Activated T-helper 17 cell treated with anti-CD3 and anti-CD28 coated beads, Interleukin-2, amount 50 U/mL, for 72 hours (primary cell): Measurements from ENCODE around the gene SP100. TPM values are rescaled to one million over a fixed set of nuclear protein-coding genes. Genes with fewer than 3 reads are reported as not detected.
A peak's percentile ranks its signal among the peaks of the same experiment; 100 is the strongest.
"Not testable (repeated sequence)": the region's sequence is repeated elsewhere in the genome, so short reads cannot be mapped to it uniquely, and the experiment has no call there.

Experiments
- ATAC-seq: fragments of 150-1000 bp; cut with Tn5 transposase; replicated peaks from 2 replicates; pipeline ENCODE4 v1.10.0; 2021; ENCODE audit warnings: mild to moderate bottlenecking, moderate library complexity
- H3K27ac Mint-ChIP-seq: one replicate; pipeline ENCODE4 v1.8.0; 2022; ENCODE audit warnings: mixed read lengths
- H3K27me3 Mint-ChIP-seq: one replicate; pipeline ENCODE4 v1.8.0; 2022; ENCODE audit warnings: mixed read lengths
- H3K36me3 Mint-ChIP-seq: one replicate; pipeline ENCODE4 v1.8.0; 2022; ENCODE audit warnings: low read depth, mild to moderate bottlenecking, mixed read lengths
- H3K4me1 Mint-ChIP-seq: one replicate; pipeline ENCODE4 v1.8.0; 2022; ENCODE audit warnings: mixed read lengths
- H3K4me3 Mint-ChIP-seq: one replicate; pipeline ENCODE4 v1.8.0; 2022; ENCODE audit warnings: mild to moderate bottlenecking, mixed read lengths
- H3K9me3 Mint-ChIP-seq: one replicate; pipeline ENCODE4 v1.8.0; 2022; ENCODE audit warnings: mixed read lengths
- total RNA-seq, 2 donors: library from RNA; stranded (reverse); gene quantifications; one replicate each; pipeline ENCODE4 v1.2.3, GENCODE V29; 2022

SP100 gene
- total RNA-seq, 2 donors from 2014 or later: 131 to 175 TPM

DNA sequence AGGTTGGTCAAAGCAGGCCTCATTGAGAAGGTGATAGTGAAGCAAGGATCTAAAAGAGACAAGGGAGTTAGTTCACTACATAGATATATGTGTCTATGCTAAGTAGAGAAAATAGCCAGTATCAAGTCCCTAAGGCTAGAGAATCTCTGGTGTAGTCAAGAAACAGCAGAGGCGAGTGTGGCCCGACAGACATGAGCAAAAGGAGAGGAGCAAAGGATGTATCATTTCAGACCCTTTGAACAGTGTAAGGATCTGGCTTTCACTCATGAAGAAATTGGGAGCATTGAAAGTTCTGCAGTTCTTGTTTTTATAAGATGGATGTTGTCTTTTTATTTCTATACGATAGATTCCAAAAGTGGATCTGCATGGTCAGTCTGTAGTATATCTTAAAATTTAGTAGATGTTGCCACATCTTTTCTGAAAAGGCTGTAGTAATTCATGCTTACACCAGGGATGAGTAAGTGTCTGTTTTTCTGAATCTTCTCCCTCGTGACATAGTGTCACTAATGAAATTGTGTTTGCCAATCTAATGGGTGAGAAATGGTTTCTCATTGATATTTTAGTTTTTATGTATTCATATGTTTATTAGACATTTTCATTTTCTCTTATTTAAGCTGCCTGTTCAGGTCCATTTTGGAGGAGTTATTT, 18.8 kb downstream of the SP100 start:
- Mint-ChIP-seq H3K27me3 (no peaks in the 10 kb centered on the region), H3K27ac (peak overlapping the region; percentile 71), H3K4me1 (peaks cover 42% of the 10 kb centered on the region), H3K4me3 (peak overlapping the region; percentile 40), H3K36me3 (peaks cover 80% of the 10 kb centered on the region), H3K9me3 (peaks cover 4% of the 10 kb centered on the region)
- ATAC-seq: peak; percentile 33

DNA sequence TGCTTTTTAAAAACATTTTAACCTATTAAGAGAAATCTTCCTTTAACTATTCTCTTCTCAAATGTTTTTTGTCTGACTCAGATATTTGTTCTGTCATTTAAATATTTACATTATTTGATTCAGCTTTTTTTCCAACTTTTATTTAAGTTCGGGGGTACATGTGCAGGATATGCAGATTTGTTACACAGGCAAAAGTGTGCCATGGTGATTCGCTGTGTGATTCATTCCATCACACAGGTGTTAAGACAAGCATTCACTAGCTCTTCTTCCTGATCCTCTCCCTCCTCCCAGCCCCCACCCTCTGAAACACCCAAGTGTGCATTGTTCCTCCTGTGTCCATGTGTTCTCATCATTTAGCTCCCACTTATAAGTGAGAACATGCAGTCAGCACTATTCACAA, 19.4 kb downstream of the SP100 start:
- peaks cover 4% of the 10 kb centered on the region for H3K9me3 Mint-ChIP-seq
- peak overlapping the region; percentile 12 for H3K4me3 Mint-ChIP-seq
- peak overlapping the region; percentile 28 for H3K27ac Mint-ChIP-seq
- no peaks in the 10 kb centered on the region for H3K27me3 Mint-ChIP-seq
- ATAC-seq: peak; percentile 52
- peaks cover 43% of the 10 kb centered on the region for H3K4me1 Mint-ChIP-seq
- H3K36me3 Mint-ChIP-seq: peaks cover 76% of the 10 kb centered on the region

DNA sequence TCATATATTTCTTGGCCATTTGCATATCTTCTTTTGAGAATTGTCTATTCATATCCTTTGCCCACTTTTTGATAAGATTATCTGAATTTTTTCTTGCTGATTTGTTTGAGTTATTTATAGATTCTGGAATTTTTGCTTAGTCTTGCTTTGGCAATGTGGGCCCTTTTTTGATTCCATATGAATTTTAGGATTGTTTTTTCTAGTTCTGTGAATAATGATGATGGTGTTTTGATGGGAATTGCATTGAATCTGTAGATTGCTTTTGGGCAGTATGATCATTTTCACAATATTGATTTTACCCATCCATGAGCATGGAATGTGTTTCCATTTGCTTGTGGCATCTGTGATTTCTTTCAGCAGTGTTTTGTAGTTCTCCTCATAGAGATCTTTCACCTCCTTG, 23.1 kb downstream of the SP100 start:
- H3K36me3 Mint-ChIP-seq: peaks cover 75% of the 10 kb centered on the region
- H3K4me1 Mint-ChIP-seq: peaks cover 50% of the 10 kb centered on the region
- H3K27ac Mint-ChIP-seq: peak overlapping the region; percentile 82
- peak overlapping the region; percentile 69 for H3K4me3 Mint-ChIP-seq
- not testable (repeated sequence) for ATAC-seq, H3K27me3 Mint-ChIP-seq, H3K9me3 Mint-ChIP-seq

DNA sequence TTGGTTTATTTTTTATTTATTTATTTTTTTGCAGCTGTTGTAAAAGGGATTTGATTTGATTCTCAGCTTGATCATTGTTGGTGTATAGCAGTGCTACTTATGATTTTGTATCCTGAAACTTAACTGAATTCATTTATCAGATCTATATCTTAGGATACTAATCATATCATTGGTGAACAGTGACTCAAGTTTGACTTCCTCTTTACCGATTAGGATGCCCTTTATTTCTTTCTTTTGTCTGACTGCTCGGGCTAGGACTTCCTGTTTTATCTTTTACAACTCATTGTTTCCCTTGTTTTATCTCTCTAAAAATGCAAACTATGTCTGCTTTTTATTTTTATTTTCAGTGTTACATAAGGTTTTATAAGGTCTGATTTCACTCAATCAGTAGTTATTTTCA, 23.6 kb downstream of the SP100 start:
- peak overlapping the region; percentile 69 for H3K4me3 Mint-ChIP-seq
- H3K27me3 Mint-ChIP-seq: no peaks in the 10 kb centered on the region
- peak overlapping the region; percentile 82 for H3K27ac Mint-ChIP-seq
- peaks cover 4% of the 10 kb centered on the region for H3K9me3 Mint-ChIP-seq
- peaks cover 45% of the 10 kb centered on the region for H3K4me1 Mint-ChIP-seq
- peak; percentile 35 for ATAC-seq
- H3K36me3 Mint-ChIP-seq: peaks cover 75% of the 10 kb centered on the region

DNA sequence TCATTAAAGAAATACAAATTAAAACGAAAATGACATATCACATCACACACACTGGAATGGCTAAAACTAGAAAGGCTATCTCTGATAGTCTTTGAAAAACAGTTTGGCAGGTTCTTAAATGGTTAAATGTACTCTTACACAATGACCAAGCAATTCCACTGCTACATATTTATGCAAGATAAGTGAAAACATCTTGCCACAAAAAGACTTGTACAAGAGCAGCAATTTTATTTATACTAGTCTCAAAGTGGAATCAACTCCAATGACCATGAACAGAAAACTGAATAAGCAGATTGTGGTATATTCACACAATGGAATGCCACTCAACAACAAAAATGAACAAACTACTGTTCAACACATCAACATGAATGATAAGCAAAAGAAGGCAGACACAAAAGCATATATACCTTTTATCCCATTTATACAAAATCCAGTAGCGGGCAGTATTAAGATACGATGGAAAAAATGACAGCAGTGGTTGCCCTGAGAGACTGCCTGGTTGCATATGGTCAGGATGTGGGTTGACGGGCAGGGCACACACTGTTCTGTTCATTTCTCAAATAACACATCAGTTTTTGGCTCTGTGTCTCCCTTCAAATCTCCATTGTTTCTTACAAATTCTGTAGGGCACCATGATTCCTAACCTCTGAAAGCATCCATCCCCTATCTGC, 25.4 kb downstream of the SP100 start:
- peaks cover 2% of the 10 kb centered on the region for H3K9me3 Mint-ChIP-seq
- peaks cover 39% of the 10 kb centered on the region for H3K4me1 Mint-ChIP-seq
- H3K27ac Mint-ChIP-seq: peak overlapping the region; percentile 77
- no peaks in the 10 kb centered on the region for H3K27me3 Mint-ChIP-seq
- ATAC-seq: peak; percentile 90
- peaks cover 77% of the 10 kb centered on the region for H3K36me3 Mint-ChIP-seq
- peak overlapping the region; percentile 66 for H3K4me3 Mint-ChIP-seq

DNA sequence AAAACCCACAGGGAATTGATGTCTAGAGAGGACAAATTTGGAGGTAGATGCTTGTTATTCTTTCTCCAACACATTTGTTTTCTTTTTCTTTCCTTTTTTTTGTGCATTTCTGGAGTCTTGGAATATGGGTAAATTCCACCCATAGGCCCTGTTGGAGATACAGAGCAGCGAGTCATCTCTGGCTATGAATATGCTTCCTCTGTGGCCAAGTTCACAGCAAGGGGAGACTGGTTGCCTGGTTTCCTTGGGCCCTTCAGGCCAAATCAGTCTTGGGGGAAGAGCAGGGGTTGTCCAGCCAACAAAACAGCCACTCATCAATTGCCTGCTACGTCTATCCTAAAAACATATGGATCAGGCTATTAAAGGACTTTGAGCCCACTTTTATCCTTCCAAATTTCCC, 27.5 kb downstream of the SP100 start:
- peaks cover 3% of the 10 kb centered on the region for H3K9me3 Mint-ChIP-seq
- H3K27me3 Mint-ChIP-seq: no peaks in the 10 kb centered on the region
- peak; percentile 52 for ATAC-seq
- H3K36me3 Mint-ChIP-seq: peaks cover 86% of the 10 kb centered on the region
- H3K27ac Mint-ChIP-seq: no peak overlapping the region
- H3K4me1 Mint-ChIP-seq: peaks cover 61% of the 10 kb centered on the region
- peak overlapping the region; percentile 21 for H3K4me3 Mint-ChIP-seq

DNA sequence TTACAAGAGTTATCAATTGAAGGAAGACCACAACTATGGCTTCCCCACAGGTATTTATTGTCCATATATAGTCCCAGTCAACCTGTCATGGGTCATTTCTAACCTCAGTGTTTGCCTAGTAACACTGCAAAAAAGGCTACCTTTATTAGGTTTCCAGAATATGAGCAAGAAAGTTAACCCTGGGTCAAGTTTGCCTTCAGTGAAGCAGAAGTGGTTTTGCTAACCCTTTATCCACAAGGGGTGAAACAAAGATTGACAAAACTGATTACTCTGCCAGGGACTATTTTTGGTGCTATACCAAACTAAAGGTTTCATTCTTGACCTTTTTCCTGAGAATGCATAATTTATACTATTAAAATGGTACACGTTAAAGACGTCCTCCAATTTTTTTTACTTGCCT, 28.8 kb downstream of the SP100 start:
- no peak for ATAC-seq
- Mint-ChIP-seq H3K36me3 (peaks cover 89% of the 10 kb centered on the region), H3K4me3 (no peak overlapping the region), H3K27ac (no peak overlapping the region), H3K27me3 (no peaks in the 10 kb centered on the region), H3K9me3 (peaks cover 3% of the 10 kb centered on the region), H3K4me1 (peaks cover 55% of the 10 kb centered on the region)

DNA sequence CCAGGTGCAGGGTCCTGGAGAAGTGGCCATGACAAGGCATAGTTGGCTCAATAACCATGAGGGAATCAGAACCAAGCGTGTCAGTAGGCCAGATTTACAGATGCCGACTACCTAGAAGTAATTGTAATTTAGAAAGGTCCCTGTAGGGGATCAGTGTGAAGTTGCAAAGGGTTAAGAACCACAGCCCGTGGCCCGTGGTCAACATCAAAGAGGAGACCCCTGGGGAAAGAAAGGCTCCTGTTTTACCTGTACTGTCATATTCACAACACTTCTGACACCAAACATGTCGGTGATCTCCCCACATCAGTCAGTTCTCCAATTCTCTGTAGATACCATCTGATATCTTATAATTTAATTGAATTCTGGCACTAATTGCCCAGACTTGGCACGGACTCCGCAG, 31.0 kb downstream of the SP100 start:
- H3K9me3 Mint-ChIP-seq: peaks cover 3% of the 10 kb centered on the region
- peak overlapping the region; percentile 87 for H3K27ac Mint-ChIP-seq
- peak overlapping the region; percentile 68 for H3K4me3 Mint-ChIP-seq
- no peaks in the 10 kb centered on the region for H3K27me3 Mint-ChIP-seq
- peaks cover 55% of the 10 kb centered on the region for H3K4me1 Mint-ChIP-seq
- ATAC-seq: no peak
- H3K36me3 Mint-ChIP-seq: peaks cover 100% of the 10 kb centered on the region

DNA sequence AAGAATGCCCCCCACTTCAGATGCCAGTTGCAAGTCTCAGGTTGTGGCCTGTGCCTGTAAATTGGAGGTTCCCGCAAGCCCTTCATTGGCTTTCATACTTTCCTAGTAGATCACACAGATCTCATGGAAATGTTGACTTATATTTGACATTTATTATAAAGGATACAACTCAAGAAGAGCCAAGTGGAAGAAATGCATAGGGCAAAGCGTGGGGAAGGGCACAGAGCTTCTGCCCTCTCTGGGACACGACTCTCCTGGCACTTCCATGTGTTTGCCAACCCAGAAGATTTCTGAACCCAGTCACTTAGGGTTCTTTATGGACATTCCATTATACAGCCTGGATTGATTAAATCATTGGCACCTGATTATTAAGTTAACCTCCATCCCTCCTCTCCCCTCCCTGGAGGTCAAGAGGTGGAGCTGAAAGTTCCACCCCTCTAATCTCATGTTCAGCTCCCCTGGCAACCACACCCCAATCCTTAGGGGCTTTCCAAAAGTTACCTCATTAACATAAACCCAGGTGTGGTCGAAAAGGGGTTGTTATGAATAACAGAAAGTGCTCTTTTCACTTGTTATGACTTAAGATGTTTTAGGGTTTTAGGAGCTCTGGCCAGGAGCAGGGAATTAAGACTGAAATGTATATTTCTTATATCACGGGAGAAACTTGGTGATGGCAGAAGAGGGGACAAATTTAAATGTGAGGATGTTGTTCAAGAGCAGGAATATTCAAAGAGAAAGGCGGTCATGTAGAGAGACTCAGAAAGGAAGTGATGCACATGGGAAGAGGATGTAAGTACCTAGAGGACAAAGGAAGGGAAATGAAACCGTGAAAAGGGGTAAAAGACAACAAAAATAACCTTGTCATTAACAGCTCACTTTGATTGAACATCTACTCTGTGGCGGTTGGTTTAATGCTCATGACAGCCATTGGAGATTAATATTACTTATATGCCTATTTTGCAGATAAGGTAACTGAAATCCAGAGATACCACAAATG, 31.8 kb downstream of the SP100 start:
- Mint-ChIP-seq H3K9me3 (peaks cover 3% of the 10 kb centered on the region), H3K4me1 (peaks cover 53% of the 10 kb centered on the region), H3K27ac (peak overlapping the region; percentile 87), H3K36me3 (peaks cover 100% of the 10 kb centered on the region), H3K4me3 (peak overlapping the region; percentile 68), H3K27me3 (no peaks in the 10 kb centered on the region)
- ATAC-seq: peak; percentile 91

DNA sequence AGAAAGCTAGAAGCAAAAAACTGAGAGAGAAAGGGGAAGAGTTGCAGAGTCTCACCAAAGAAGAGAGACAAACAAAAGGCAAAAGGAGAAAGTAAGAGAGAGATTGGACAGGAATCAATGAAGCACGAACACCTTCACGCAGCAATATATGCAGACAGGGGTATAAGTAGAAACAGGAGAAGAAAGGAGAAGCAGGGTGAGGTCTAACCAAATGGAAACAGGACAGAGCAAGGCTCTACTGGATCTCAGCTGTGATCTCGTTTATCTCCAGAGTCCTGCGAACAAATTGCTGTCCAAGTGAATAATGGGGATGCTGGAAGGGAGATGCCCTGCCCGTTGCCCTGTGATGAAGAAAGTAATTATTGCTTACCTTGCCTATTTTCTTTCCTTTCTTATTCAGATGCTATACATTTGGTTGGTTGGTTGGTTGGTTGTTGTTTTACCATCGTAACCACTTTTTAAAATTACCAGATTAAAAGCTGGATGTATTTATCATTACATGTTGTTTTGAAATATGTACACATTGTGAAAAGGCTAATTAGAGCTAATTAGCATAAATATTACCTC, 34.0 kb downstream of the SP100 start:
- Mint-ChIP-seq H3K4me3 (no peak overlapping the region), H3K27ac (no peak overlapping the region)

DNA sequence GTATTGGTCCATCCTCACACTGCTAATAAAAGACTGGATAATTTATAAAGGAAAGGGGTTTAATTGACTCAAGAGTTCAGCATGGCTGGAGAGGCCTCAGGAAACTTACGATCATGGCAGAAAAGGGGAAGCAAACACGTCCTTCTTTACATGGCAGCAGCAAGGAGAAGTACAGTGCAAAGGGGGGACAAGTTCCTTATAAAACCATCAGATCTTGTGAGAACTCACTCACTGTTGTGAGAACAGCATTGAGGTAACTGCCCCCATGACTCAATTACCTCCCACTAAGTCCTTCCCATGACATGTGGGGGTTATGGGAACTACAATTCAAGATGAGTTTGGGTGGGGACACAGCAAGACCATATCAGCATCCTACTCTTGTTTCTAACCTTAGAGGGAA, 37.0 kb downstream of the SP100 start:
- H3K27me3 Mint-ChIP-seq: no peaks in the 10 kb centered on the region
- peaks cover 64% of the 10 kb centered on the region for H3K4me1 Mint-ChIP-seq
- peaks cover 100% of the 10 kb centered on the region for H3K36me3 Mint-ChIP-seq
- no peak for ATAC-seq
- no peak overlapping the region for H3K4me3 Mint-ChIP-seq
- no peak overlapping the region for H3K27ac Mint-ChIP-seq
- H3K9me3 Mint-ChIP-seq: peaks cover 3% of the 10 kb centered on the region

More for the DNA sequence above, 34.0 kb downstream of the SP100 start:
- H3K36me3 Mint-ChIP-seq: peaks cover 100% of the 10 kb centered on the region
- peaks cover 63% of the 10 kb centered on the region for H3K4me1 Mint-ChIP-seq
- peaks cover 3% of the 10 kb centered on the region for H3K9me3 Mint-ChIP-seq
- no peaks in the 10 kb centered on the region for H3K27me3 Mint-ChIP-seq
- ATAC-seq: no peak

DNA sequence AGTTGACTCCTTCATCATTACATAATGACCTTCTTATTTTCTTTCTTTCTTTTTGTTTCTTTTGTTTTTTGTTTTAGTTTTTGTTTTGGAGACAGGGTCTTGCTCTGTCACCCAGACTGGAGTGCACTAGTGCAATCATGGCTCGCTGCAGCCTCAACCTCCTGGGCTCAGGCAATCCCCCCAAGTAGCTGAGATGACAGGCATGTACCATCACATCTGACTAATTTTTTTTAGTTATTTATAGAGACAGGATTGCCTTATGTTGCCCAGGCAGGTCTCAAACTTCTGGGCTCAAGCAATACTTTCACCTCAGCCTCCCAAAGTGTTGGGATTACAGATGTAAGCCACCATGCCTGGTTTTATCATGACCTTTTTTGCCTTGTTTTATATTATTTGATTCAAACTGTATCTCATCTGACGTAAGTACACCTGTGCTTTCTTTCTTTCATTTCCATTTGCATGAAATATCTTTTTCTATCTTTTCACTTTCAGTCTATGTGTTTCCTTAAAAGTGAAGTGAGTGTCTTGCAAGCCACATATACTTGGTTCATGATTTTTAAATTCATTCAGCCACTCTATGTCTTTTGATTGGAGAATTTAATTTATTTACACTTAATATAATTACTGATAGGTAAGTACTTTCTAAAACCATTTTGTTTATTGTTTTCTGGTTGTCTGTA, 39.1 kb downstream of the SP100 start:
- Mint-ChIP-seq H3K4me1 (peaks cover 64% of the 10 kb centered on the region), H3K27me3 (no peaks in the 10 kb centered on the region), H3K9me3 (no peaks in the 10 kb centered on the region), H3K4me3 (no peak overlapping the region), H3K27ac (peak overlapping the region; percentile 19), H3K36me3 (peaks cover 100% of the 10 kb centered on the region)
- ATAC-seq: no peak

DNA sequence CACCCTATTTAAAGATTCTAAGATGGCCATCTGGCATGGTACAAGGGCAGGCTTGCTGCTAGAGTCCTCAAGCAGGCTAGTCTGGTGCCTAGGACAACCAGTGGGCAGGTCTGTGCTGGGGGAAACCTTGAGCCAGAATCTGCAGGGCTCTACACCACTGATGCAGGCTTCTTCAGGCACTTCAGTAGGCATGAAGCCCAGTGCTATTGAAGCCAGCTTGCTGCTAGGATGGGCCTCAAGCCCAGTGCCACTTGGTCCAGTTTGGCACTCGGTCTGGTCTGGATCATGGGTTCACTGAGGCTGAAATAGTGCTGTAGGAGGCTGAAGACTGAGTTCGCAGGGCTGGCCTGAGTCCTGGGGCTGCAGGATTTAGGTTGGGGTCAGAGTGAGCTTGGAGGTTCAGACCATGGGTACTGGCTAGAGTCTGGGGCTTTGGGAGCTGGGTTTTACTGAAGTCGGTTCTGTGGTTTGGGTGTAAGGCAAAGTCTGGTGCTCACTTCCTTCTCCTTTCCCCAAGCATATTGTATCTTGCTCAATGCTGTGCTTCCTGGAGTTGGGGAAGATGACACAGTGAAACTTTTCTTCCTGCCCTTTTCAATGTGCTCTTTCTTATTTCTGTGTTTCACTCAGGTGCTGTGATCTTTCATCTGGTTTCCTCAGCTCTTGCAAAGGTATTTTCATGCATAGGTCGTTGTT, 41.2 kb downstream of the SP100 start:
- Mint-ChIP-seq H3K9me3 (no peaks in the 10 kb centered on the region), H3K4me3 (no peak overlapping the region), H3K27ac (peak overlapping the region; percentile 27)

More for the DNA sequence above, 41.2 kb downstream of the SP100 start:
- Mint-ChIP-seq H3K36me3 (peaks cover 99% of the 10 kb centered on the region), H3K27me3 (no peaks in the 10 kb centered on the region), H3K4me1 (peaks cover 53% of the 10 kb centered on the region)
- ATAC-seq: peak; percentile 31
